Right renal pelvis (tissue), 4 donors: ENCODE data around the gene DACH1. TPM values are rescaled to one million over a fixed set of nuclear protein-coding genes. Genes with fewer than 3 reads are reported as not detected.
"Not testable (repeated sequence)": the region's sequence is repeated elsewhere in the genome, so short reads cannot be mapped to it uniquely, and the experiment has no call there.

Experiments used
- DNase-seq, 4 donors: peaks; one replicate each; pipeline ENCODE4 v3.0.0-alpha.2; 2013; ENCODE audit warnings: low read depth in 4 of 4, low spot score in 3 of 4, missing footprints in 1 of 4
- polyA plus RNA-seq, 4 donors: library from polyadenylated mRNA; unstranded; fragments of 120-200 nt; gene quantifications; one replicate each; pipeline ENCODE4 v1.2.1, GENCODE V29; 2013; ENCODE audit not compliant: insufficient read length in 4 of 4

DACH1 gene
- polyA plus RNA-seq, 4 donors = 107 to 136 (median 124) TPM

GRCh38 chr13:71786875-71787274 is 80.1 kb downstream of the DACH1 start:
- no peak for DNase-seq

- DNase-seq = no peak
These were observed 81.6 kb downstream of the DACH1 start for GRCh38 chr13:71785361-71785760.

GRCh38 chr13:71780546-71780945 is 86.5 kb downstream of the DACH1 start:
- no peak for DNase-seq

- not testable (repeated sequence) for DNase-seq
These were observed 88.0 kb downstream of the DACH1 start for GRCh38 chr13:71778998-71779397.

GRCh38 chr13:71775966-71776365 is 91.0 kb downstream of the DACH1 start:
- DNase-seq = no peak

- DNase-seq = no peak
These were observed 92.1 kb downstream of the DACH1 start for GRCh38 chr13:71774863-71775262.

- DNase-seq = no peak
These were observed 93.5 kb downstream of the DACH1 start for GRCh38 chr13:71773531-71773930.

- DNase-seq = no peak
These were observed 94.6 kb downstream of the DACH1 start for GRCh38 chr13:71772361-71772760.

- no peak for DNase-seq
These were observed 95.9 kb downstream of the DACH1 start for GRCh38 chr13:71771144-71771543.

GRCh38 chr13:71770710-71771109 is 96.3 kb downstream of the DACH1 start:
- DNase-seq = no peak

- DNase-seq = no peak
These were observed 98.1 kb downstream of the DACH1 start for GRCh38 chr13:71768881-71769280.

GRCh38 chr13:71759651-71760511 is 107.1 kb downstream of the DACH1 start:
- peak in 2 of 4 donors; percentile 12 to 23 for DNase-seq

GRCh38 chr13:71758828-71759227 is 108.2 kb downstream of the DACH1 start:
- peak in 3 of 4 donors; percentile 35 to 67 (median 47) for DNase-seq

- DNase-seq = no peak
These were observed 112.5 kb downstream of the DACH1 start for GRCh38 chr13:71754407-71754974.

- DNase-seq = no peak
These were observed 114.1 kb downstream of the DACH1 start for GRCh38 chr13:71752775-71753513.

GRCh38 chr13:71751073-71751472 is 115.9 kb downstream of the DACH1 start:
- DNase-seq = no peak

GRCh38 chr13:71730267-71730666 is 136.7 kb downstream of the DACH1 start:
- DNase-seq = no peak

GRCh38 chr13:71729441-71729840 is 137.6 kb downstream of the DACH1 start:
- no peak for DNase-seq

- no peak for DNase-seq
These were observed 139.3 kb downstream of the DACH1 start for GRCh38 chr13:71727662-71728061.

GRCh38 chr13:71727042-71727441 is 140.0 kb downstream of the DACH1 start:
- DNase-seq = no peak

GRCh38 chr13:71722206-71722605 is 144.8 kb downstream of the DACH1 start:
- no peak for DNase-seq
